K562 (cell line): Measurements from ENCODE around the gene VRK1. TPM values are rescaled to one million over a fixed set of nuclear protein-coding genes. Genes with fewer than 3 reads are reported as not detected.

Experiments used
- BDP1 ChIP-seq: IDR thresholded peaks from 3 replicates; pipeline ENCODE4 v1.6.1; 2011; ENCODE audit not compliant: insufficient read length, insufficient read depth
- CHD7 ChIP-seq: fragments of 200-600 bp; sonication (generic); IDR thresholded peaks from one replicate; pipeline ENCODE4 v1.6.1; 2012; ENCODE audit warnings: mild to moderate bottlenecking, low read depth, low read length, inconsistent platforms
- E2F4 ChIP-seq: sonication (generic); formaldehyde crosslinking; IDR thresholded peaks from 2 replicates; pipeline ENCODE4 v1.8.0; 2022; ENCODE audit warnings: mild to moderate bottlenecking, low read depth, missing genetic modification reagents
- KHSRP ChIP-seq: fragments of 450-650 bp; IDR thresholded peaks from 2 replicates; pipeline ENCODE4 v1.6.1; 2017
- KLF16 ChIP-seq: IDR thresholded peaks from 2 replicates; pipeline ENCODE4 v1.6.1; 2016; ENCODE audit warnings: antibody characterized with exemption
- MITF ChIP-seq: IDR thresholded peaks from 2 replicates; pipeline ENCODE4 v1.6.1; 2014; ENCODE audit warnings: antibody characterized with exemption
- SMAD4 ChIP-seq: fragments of 250-450 bp; sonication (Bioruptor Pico); conservative IDR thresholded peaks from 2 replicates; pipeline ENCODE4 v1.8.0; 2021; ENCODE audit warnings: inconsistent platforms, mild to moderate bottlenecking, moderate library complexity
- TCF3 ChIP-seq: sonication (generic); formaldehyde crosslinking; IDR thresholded peaks from 2 replicates; pipeline ENCODE4 v1.4.0; 2020; ENCODE audit warnings: mild to moderate bottlenecking, missing genetic modification reagents
- YY1 ChIP-seq, 3 experiments: IDR thresholded peaks; 2 replicates each; pipeline ENCODE4 v1.6.1; 2011; ENCODE audit warnings: low read length in 2 of 3, mild to moderate bottlenecking in 2 of 3, moderate library complexity in 2 of 3, borderline replicate concordance in 1 of 3, control low read depth in 1 of 3, low read depth in 1 of 3; ENCODE audit not compliant: insufficient read depth in 3 of 3, insufficient replicate concordance in 2 of 3, control insufficient read depth in 1 of 3, insufficient read length in 1 of 3; ENCODE audit errors: extremely low read depth in 1 of 3
- ZNF133 ChIP-seq: fragments of 250-450 bp; sonication (Bioruptor Pico); IDR thresholded peaks from 2 replicates; pipeline ENCODE4 v1.4.0; 2020; ENCODE audit warnings: mild to moderate bottlenecking
- ZNF134 ChIP-seq: fragments of 250-450 bp; sonication (Bioruptor Pico); conservative IDR thresholded peaks from 2 replicates; pipeline ENCODE4 v1.4.0; 2020
- ZNF431 ChIP-seq: sonication (generic); formaldehyde crosslinking; IDR thresholded peaks from 2 replicates; pipeline ENCODE4 v1.8.0; 2022; ENCODE audit warnings: mild to moderate bottlenecking, missing genetic modification reagents
- ZSCAN29 ChIP-seq: fragments of 450-650 bp; IDR thresholded peaks from 2 replicates; pipeline ENCODE4 v1.6.1; 2017
- polyA plus RNA-seq, 8 experiments: library from polyadenylated mRNA; depleted of rRNA in 4 of 8; stranded (reverse) in 5 of 8; unstranded in 3 of 8; fragments of >200 nt; fragmentation: Nextera tagmentation in 2 of 8; fragmentation: Illumina TruSeq in 1 of 8; extraction: Ambion mirVana in 2 of 8; extraction: Trizol in 1 of 8; gene quantifications; 2 replicates each; pipeline versions ENCODE4 v1.2.1 to v1.2.3, GENCODE V29; 2011 to 2014; ENCODE audit warnings: inconsistent platforms in 1 of 8, missing spikeins in 1 of 8
- total RNA-seq, 7 experiments: library from RNA; depleted of rRNA in 6 of 7; stranded (reverse); fragments of >200 nt in 6 of 7; fragmentation: Illumina TruSeq in 2 of 7; extraction: Trizol in 2 of 7; gene quantifications; 2 replicates each; pipeline versions ENCODE4 v1.2.1 to v1.2.3, GENCODE V29; 2011 to 2021; ENCODE audit warnings: low replicate concordance in 1 of 7

Gene VRK1
- total and polyA plus RNA-seq, 9 of the 15 experiments (the other 6 are each of a cell fraction or from before 2014, with no cell fraction given) = 83.6 to 177 (median 116) TPM

GRCh38 chr14:96808619-96809406 lies 11.6 kb downstream of the VRK1 start (continued):
- peak; percentile 30; the same call in 1 of the 2 replicates for TF ChIP-seq KLF16
- TF ChIP-seq BDP1 = no peak
- TF ChIP-seq ZSCAN29 = no peak
- no peak for TF ChIP-seq ZNF133
- TF ChIP-seq ZNF134 = no peak
- TF ChIP-seq TCF3 = peak; percentile 65
- TF ChIP-seq MITF = no peak
- no peak for TF ChIP-seq E2F4 (CRISPR knock-in tag)
- TF ChIP-seq KHSRP = no peak
- 0 out of 2 replicates have a peak, but pooled peaks have one; percentile 14 for TF ChIP-seq SMAD4 (CRISPR knock-in tag)
- TF ChIP-seq ZNF431 (CRISPR knock-in tag) = no peak
- TF ChIP-seq YY1 (IDR thresholded peaks at IDR 0.05; ENCODE audit: borderline replicate concordance in 1 of 3, control insufficient read depth in 1 of 3, extremely low read depth in 1 of 3, insufficient read depth in 3 of 3, insufficient read length in 1 of 3, insufficient replicate concordance in 2 of 3, low read depth in 1 of 3, low read length in 2 of 3) = no peak
- TF ChIP-seq CHD7 = no peak
